Calu3 (cell line): ENCODE data around the gene SYK. TPM values are rescaled to one million over a fixed set of nuclear protein-coding genes. Genes with fewer than 3 reads are reported as not detected.

Experiments used
- BruUV-seq: library from RNA; stranded (reverse); fragments of 400-500 nt; replicated peaks from 2 replicates; lab custom pipeline; 2021; lab: Mats Ljungman, UMichigan
- CTCF ChIA-PET: fragments of 300-600 bp; sonication (Branson Sonifier 250); formaldehyde crosslinking; loops from one replicate; lab custom pipeline; 2022; ENCODE audit warnings: antibody characterized with exemption; lab: Charles Lee
- DNase-seq: peaks from one replicate; pipeline ENCODE4 v3.0.0; 2022
- H3K27ac Mint-ChIP-seq: one replicate; pipeline ENCODE4 v1.8.0; 2022; ENCODE audit warnings: mixed read lengths; ENCODE audit not compliant: unreplicated experiment
- H3K27me3 Mint-ChIP-seq: one replicate; pipeline ENCODE4 v1.8.0; 2022; ENCODE audit warnings: mixed read lengths; ENCODE audit not compliant: unreplicated experiment
- H3K36me3 Mint-ChIP-seq: one replicate; pipeline ENCODE4 v1.8.0; 2022; ENCODE audit warnings: mild to moderate bottlenecking, moderate library complexity, mixed read lengths; ENCODE audit not compliant: insufficient read depth, unreplicated experiment
- H3K4me1 Mint-ChIP-seq: one replicate; pipeline ENCODE4 v1.8.0; 2022; ENCODE audit warnings: mild to moderate bottlenecking, low read depth, mixed read lengths; ENCODE audit not compliant: unreplicated experiment
- H3K4me3 Mint-ChIP-seq: one replicate; pipeline ENCODE4 v1.8.0; 2022; ENCODE audit warnings: mild to moderate bottlenecking, low read depth, moderate library complexity, mixed read lengths; ENCODE audit not compliant: unreplicated experiment
- H3K9me3 Mint-ChIP-seq: one replicate; pipeline ENCODE4 v1.8.0; 2022; ENCODE audit warnings: low read depth, mixed read lengths; ENCODE audit not compliant: unreplicated experiment
- intact Hi-C: fragments of 100-400 bp; cut with micrococcal nuclease; formaldehyde crosslinking; loops from one replicate; pipeline ENCODE4 v1.10.0; 2022; ENCODE audit not compliant: unreplicated experiment
- total RNA-seq: library from RNA; stranded (reverse); gene quantifications from 2 replicates; pipeline ENCODE4 v1.2.3, GENCODE V29; 2022
- TF ChIP-seq, protein P1 (sequence below): fragments of 200-600 bp; IDR thresholded peaks from one replicate; pipeline ENCODE4 v1.8.0; 2022; ENCODE audit warnings: antibody characterized with exemption; ENCODE audit not compliant: unreplicated experiment

The SYK gene
- total RNA-seq, 1 experiment from 2014 or later = 14.8 TPM

DNA sequence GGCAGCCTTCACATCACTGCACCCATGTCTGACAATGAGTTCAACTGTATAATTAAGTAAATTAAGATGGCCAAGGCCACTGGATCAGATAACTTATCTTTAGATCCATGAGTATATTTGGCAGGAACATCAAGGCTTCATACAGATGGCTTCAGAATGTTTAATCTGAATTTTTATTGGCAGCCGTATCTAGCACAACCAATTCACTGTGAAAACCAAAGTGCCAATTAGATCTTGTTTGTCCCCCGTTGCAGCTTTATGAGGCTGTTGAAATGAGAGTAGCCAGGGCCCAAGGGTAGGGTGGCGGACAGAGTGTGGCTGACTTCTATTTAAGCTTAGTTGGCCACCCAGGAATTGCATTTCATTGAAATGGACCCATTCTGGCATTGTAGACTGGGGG lies 137.7 kb downstream of the SYK start:
- CTCF ChIA-PET = no interaction called here
- no peak for DNase-seq
- Mint-ChIP-seq H3K27me3 (no peaks in the 10 kb centered on the region), H3K27ac (no peak overlapping the region), H3K4me1 (no peaks in the 10 kb centered on the region), H3K4me3 (no peak overlapping the region), H3K9me3 (no peaks in the 10 kb centered on the region), H3K36me3 (no peaks in the 10 kb centered on the region)
- intact Hi-C loops = no loop called here
- no TSS peak for BruUV-seq
- TF ChIP-seq, protein P1, sequence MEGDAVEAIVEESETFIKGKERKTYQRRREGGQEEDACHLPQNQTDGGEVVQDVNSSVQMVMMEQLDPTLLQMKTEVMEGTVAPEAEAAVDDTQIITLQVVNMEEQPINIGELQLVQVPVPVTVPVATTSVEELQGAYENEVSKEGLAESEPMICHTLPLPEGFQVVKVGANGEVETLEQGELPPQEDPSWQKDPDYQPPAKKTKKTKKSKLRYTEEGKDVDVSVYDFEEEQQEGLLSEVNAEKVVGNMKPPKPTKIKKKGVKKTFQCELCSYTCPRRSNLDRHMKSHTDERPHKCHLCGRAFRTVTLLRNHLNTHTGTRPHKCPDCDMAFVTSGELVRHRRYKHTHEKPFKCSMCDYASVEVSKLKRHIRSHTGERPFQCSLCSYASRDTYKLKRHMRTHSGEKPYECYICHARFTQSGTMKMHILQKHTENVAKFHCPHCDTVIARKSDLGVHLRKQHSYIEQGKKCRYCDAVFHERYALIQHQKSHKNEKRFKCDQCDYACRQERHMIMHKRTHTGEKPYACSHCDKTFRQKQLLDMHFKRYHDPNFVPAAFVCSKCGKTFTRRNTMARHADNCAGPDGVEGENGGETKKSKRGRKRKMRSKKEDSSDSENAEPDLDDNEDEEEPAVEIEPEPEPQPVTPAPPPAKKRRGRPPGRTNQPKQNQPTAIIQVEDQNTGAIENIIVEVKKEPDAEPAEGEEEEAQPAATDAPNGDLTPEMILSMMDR = no peak

DNA sequence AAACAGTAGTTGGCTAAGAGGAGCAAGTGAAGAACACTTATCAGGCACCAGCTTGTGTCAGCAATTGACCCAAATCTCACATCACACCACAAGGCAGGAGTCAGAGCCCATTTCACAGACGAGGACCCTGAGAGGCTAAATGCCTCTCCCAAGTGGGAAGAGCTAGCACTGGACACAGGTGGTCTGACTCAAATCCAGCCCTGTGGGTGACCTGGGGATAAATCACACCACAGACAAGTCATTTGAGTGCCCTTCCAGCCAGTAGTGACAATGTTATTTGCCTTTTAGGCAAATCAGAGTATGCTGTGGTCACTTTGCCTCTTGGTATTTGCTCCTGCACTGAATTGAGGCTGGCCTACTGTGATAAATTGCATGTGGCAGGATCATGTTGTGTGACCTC lies 138.7 kb downstream of the SYK start:
- CTCF ChIA-PET = no interaction called here
- no peak overlapping the region for H3K4me3 Mint-ChIP-seq
- TF ChIP-seq, protein P1 = no peak
- no peaks in the 10 kb centered on the region for H3K36me3 Mint-ChIP-seq
- H3K9me3 Mint-ChIP-seq = no peaks in the 10 kb centered on the region
- intact Hi-C loops = no loop called here
- H3K4me1 Mint-ChIP-seq = no peaks in the 10 kb centered on the region
- H3K27ac Mint-ChIP-seq = no peak overlapping the region
- no peak for DNase-seq
- no TSS peak for BruUV-seq
- H3K27me3 Mint-ChIP-seq = no peaks in the 10 kb centered on the region

DNA sequence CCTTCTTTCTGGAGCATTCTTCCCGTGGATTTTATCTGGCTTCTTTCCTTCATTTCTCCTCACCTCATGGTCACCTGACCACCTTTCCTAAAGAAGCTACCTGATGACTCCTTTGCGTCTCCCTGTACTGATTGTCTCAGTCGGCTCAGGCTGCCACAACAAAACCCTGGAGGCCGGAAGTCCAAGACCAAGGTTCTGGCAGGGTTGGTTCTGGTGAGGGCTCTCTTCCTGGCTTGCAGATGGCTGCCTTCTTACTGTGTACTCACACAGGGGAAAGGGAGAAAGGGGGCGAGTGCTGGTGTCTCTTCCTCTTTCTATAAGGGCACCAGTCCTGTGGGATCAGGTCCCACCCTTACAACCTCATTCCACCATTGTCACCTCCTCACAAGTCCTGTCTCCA lies 140.0 kb downstream of the SYK start:
- CTCF ChIA-PET = no interaction called here
- Mint-ChIP-seq H3K36me3 (no peaks in the 10 kb centered on the region), H3K4me1 (no peaks in the 10 kb centered on the region), H3K27ac (no peak overlapping the region), H3K4me3 (no peak overlapping the region), H3K27me3 (no peaks in the 10 kb centered on the region), H3K9me3 (no peaks in the 10 kb centered on the region)
- DNase-seq = no peak
- TF ChIP-seq, protein P1 = no peak
- intact Hi-C loops = no loop called here
- no TSS peak for BruUV-seq

DNA sequence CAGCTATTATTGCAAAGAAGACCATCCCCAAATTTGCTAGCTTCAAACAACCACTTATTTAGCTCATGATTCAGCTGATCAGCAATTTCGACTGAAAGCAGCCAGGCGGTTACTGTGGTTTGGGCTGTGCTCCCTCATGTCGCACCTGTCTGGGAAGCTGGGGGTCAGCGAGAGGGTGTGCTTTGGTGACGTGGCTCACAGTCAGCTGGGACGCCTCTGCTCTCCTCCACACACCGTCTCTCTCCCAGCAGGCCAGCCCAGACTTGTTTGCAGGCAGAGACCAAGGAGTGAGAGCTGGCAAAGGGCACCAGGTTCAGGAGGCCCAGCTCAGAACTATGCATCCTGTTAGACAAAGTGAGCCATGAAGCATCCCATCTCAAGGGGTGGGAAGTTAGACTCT lies 140.9 kb downstream of the SYK start:
- CTCF ChIA-PET = interaction anchor here (0.6 kb wide), 1 partner anchor 460 kb away, joined by 6 read pairs; no protein-coding TSS in a partner anchor
- no peaks in the 10 kb centered on the region for H3K9me3 Mint-ChIP-seq
- H3K4me3 Mint-ChIP-seq = no peak overlapping the region
- TF ChIP-seq, protein P1 = no peak
- no peaks in the 10 kb centered on the region for H3K27me3 Mint-ChIP-seq
- intact Hi-C loops = no loop called here
- no peak for DNase-seq
- no peak overlapping the region for H3K27ac Mint-ChIP-seq
- BruUV-seq = no TSS peak
- no peaks in the 10 kb centered on the region for H3K36me3 Mint-ChIP-seq
- H3K4me1 Mint-ChIP-seq = peaks cover 7% of the 10 kb centered on the region
